Measurements from ENCODE around the gene NFKBIE.

DNA sequence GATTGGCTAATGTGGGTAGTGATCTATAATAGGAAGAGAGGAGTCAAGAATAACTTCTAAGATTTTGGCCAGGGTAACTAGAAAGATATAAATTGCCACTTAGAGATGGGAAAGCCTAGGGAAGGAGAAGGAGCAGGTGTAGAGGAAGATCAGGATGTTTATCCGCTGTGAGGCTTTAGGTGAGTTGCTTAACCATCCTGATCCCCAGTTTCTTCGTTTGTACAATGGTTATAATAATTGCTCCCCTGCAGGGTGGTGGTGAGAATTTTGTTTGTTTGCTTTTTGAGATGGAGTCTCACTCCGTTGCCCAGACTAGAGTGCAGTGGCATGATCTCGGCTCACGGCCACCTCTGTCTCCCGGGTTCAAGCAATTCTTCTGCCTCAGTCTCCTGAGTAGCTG lies 51.0 kb downstream of the NFKBIE start:
- no peak for TF ChIP-seq CTCF (IDR thresholded peaks at IDR 0.05)
- no peak for TF ChIP-seq POLR2AphosphoS5 (IDR thresholded peaks at IDR 0.05; ENCODE audit: low read depth, low read length)
- TF ChIP-seq, protein P1, sequence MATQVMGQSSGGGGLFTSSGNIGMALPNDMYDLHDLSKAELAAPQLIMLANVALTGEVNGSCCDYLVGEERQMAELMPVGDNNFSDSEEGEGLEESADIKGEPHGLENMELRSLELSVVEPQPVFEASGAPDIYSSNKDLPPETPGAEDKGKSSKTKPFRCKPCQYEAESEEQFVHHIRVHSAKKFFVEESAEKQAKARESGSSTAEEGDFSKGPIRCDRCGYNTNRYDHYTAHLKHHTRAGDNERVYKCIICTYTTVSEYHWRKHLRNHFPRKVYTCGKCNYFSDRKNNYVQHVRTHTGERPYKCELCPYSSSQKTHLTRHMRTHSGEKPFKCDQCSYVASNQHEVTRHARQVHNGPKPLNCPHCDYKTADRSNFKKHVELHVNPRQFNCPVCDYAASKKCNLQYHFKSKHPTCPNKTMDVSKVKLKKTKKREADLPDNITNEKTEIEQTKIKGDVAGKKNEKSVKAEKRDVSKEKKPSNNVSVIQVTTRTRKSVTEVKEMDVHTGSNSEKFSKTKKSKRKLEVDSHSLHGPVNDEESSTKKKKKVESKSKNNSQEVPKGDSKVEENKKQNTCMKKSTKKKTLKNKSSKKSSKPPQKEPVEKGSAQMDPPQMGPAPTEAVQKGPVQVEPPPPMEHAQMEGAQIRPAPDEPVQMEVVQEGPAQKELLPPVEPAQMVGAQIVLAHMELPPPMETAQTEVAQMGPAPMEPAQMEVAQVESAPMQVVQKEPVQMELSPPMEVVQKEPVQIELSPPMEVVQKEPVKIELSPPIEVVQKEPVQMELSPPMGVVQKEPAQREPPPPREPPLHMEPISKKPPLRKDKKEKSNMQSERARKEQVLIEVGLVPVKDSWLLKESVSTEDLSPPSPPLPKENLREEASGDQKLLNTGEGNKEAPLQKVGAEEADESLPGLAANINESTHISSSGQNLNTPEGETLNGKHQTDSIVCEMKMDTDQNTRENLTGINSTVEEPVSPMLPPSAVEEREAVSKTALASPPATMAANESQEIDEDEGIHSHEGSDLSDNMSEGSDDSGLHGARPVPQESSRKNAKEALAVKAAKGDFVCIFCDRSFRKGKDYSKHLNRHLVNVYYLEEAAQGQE (IDR thresholded peaks at IDR 0.05; ENCODE audit: insufficient read depth in 1 of 2, low read depth in 2 of 2, low read length in 1 of 2), result no peak

All from Panc1 (cell line).